HG03520 (cell line): Measurements from ENCODE around the gene BTN1A1.
A peak's percentile ranks its signal among the peaks of the same experiment; 100 is the strongest.
"Not testable (repeated sequence)": the region's sequence is repeated elsewhere in the genome, so short reads cannot be mapped to it uniquely, and the experiment has no call there.

Source experiments
- ATAC-seq: cut with Tn5 transposase; IDR thresholded peaks from one replicate; pipeline ENCODE4 v1.9.1; 2021; ENCODE audit warnings: mild to moderate bottlenecking, moderate library complexity; ENCODE audit not compliant: unreplicated experiment

The BTN1A1 gene, protein sequence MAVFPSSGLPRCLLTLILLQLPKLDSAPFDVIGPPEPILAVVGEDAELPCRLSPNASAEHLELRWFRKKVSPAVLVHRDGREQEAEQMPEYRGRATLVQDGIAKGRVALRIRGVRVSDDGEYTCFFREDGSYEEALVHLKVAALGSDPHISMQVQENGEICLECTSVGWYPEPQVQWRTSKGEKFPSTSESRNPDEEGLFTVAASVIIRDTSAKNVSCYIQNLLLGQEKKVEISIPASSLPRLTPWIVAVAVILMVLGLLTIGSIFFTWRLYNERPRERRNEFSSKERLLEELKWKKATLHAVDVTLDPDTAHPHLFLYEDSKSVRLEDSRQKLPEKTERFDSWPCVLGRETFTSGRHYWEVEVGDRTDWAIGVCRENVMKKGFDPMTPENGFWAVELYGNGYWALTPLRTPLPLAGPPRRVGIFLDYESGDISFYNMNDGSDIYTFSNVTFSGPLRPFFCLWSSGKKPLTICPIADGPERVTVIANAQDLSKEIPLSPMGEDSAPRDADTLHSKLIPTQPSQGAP

GRCh38 chr6:26500102-26500501, at the start of gene BTN1A1:
Gene BTN1A1, plus strand, starts transcription at chr6:26500303. Its CDS starts 984 bp downstream, at chr6:26501287.
- ATAC-seq = no peak

- ATAC-seq = no peak
Observed at GRCh38 chr6:26452631-26453235, 47.4 kb upstream of the BTN1A1 start.

GRCh38 chr6:26454631-26455030, 45.5 kb upstream of the BTN1A1 start:
- ATAC-seq = no peak

DNA sequence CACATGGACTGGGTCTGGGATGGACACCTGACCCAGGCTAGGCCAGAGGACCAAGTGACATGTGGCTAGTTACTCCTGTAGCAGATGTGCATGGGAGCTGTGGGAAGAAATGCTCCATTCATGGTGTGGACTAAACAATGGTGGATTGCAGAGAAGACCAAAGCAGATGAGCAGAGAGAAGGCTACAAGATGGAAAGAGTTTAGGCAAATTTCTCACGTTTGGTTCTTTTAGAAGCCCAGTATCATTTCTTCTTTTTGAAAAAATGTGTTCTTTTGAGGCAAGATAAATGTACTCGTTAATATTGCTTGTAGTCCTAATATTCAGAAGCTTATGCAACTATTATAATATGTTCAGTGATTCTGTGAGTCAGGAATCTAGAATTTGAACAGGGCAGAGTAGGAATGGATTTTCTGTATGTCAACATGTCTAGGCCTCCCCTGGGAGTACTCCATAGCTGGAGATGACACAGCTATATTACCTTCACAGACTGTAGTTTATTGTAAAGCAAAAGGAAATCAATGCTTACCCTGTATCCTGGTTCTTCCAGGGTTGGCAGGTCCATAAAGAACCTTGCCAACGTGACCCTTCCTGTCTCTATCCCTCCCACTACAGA, 44.6 kb upstream of the BTN1A1 start:
- ATAC-seq = no peak

- ATAC-seq = peak; percentile 16
Observed at GRCh38 chr6:26457264-26457805, 42.8 kb upstream of the BTN1A1 start.

DNA sequence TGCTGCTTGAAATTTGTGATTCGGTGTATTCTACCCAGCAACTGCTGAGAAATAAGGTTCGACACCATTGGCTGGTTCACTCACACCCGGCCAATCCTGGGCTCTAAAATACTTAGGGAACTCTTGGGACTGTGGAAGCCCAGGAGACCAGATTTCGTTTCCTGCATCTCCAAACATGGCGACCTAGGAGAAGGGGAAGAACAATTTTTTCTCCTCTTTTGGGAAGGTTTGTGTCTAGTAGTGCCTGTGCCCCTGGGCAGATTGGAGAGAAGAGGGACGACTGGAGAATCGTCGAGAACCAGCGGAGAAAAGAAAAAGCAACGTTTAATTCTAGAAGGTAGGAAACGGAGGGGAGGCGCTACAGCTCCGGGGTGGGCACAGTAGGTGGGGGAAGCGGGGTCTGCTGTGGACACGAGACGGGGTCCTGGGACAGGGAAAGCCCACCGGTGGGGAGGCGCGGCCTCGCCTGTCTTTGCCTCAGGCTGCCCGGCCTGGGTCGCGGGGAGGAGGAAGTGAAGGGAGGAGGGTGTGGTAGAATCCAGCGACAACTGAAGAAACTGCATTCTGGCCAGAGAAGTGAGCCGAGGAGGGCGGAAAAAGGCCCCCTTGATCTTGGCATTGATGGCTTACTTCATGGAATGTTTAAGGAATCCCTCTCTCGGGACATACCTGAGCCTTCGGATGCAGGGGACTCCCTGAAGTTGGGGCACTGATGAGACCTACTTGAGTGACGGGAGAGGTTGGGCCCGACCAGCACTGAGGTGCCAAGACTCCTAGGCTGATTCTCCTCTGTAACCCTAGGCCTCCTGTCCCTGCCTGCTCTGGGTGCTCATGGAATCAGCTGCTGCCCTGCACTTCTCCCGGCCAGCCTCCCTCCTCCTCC, 42.1 kb upstream of the BTN1A1 start, which contains the start of gene BTN2A1:
BTN2A1 (plus strand) TSS at position 150 of the 883 bp plus-strand sequence; CDS start at position 832, 682 bp downstream.
- peak; percentile 95 for ATAC-seq

GRCh38 chr6:26459023-26459810, 40.9 kb upstream of the BTN1A1 start:
- no peak for ATAC-seq

- not testable (repeated sequence) for ATAC-seq
Observed at GRCh38 chr6:26461353-26461752, 38.8 kb upstream of the BTN1A1 start.

DNA sequence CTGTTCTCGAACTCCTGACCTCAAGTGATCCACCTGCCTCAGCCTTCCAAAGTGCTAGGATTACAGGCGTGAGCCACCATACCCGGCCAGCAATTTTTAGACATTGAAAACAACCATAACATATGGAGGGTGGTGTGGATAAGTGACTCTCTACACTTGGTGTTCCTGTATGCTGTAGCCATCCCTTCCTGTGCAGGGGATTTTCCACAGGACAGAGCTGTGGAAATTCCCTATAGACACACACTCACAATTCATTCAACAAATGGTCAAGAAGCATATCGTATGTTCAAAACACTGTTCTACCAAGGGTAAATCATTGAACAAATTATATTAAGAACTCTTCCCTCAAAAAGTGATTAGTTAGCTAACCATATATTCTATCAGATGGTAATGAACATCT, 36.1 kb upstream of the BTN1A1 start:
- ATAC-seq = no peak

DNA sequence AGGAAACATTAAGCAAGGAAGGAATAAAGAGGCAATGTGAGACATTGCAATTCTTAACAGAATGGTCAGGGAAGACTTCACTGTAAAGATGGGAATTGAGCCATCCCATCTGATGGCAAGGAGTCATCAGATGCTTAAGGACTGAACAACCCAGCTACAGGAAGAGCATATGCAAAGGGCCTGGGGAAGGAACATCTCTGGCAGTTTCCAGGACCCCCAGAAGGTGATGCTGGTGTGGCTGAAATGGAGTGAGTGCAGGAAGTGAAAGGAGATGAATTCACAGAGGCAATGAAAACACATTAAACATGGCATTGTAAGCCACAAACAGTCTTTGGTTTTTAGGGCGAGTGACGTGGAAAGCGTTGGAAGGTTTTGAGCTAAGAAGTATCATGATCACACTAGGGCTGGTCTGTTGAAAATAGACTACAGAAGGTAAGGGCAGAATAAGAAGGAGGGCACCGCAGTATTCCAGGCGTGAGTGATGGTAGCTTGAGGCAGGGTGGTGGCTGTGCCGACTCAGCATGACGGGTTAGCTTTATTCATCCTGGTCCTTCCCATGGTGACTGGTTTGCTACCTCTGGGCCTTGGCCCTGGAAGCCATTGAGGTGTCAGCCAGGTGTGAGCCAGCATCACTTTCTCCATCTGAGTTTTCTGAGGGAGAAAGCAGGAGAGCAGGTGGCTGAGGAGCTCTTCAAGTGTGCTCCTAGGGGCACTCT, 35.5 kb upstream of the BTN1A1 start:
- ATAC-seq = no peak

GRCh38 chr6:26465776-26466175, 34.3 kb upstream of the BTN1A1 start:
- ATAC-seq = no peak

DNA sequence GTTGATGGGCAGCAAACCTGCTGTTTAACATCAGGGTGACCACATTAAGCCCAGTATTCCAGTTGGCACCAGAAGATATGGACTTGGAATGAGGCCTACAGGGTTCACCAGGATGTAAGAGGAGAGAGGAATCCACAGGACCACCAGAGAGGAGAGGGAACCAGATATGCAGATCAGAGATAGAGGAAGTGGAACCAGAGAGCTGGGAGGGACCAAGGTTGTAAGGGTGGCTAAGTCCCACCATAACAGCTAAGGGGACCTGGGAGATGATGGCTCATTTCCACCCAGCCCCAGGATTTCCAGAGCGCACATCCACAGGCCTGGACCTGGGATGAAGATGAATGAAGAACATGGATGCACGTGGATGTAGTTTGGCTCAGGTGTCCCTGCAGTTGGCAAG, 31.3 kb upstream of the BTN1A1 start:
- no peak for ATAC-seq

GRCh38 chr6:26470643-26471042, 29.5 kb upstream of the BTN1A1 start:
- no peak for ATAC-seq

DNA sequence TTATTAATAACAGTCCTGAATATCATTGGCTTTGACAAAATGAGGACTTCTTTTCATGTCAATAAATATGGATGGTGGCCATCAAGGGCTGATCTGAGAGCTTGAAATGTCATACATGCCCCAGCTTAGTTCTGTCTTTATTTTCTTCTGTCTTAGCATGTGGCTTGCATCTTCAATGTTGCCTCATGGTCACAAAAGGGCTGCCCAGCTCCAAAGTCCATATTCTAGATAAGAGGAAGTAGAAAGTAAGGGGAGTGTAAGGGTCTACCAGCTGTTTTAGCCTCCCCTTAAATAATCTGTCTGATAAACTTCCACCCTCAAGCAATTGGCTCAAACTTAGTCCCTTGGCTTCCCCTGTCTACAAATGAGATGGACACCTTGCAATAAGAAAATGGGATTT, 28.1 kb upstream of the BTN1A1 start:
- ATAC-seq = no peak

DNA sequence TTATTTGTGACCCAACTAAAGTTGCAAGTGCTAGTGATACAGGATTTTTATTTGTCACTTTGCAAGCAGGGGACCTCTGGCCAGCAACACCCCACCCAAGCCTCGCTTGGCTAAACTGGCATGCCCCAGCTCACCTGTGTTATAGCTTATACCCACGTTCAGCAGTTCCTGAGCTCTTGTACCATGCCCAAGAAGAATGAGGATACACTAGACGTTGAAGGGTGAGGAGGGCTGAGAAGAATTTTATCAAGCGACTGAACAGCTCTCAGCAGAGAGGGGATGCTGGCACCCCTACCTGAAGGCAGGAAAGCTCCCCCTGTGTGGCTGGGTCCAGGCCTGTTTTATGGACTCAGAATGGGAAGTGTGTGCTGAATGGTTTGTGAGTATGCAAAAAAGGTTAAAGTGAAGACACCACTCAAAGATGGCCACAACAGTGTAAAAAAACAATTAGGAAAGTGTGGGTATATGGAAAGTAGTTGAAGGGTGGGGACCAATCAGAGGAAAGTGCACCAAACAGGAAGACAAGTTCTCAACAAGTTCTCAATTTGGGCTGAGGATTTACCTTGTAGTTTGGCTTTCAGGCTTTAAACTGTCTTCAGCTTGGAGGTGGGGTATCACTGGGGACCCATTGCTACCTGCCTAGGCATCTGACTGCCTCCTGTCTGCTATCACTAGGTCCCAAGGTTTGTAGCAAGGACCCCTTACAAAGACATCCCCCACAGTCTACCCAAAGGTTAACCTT, 27.4 kb upstream of the BTN1A1 start:
- no peak for ATAC-seq

- no peak for ATAC-seq
Observed at GRCh38 chr6:26473429-26473757, 26.7 kb upstream of the BTN1A1 start.

DNA sequence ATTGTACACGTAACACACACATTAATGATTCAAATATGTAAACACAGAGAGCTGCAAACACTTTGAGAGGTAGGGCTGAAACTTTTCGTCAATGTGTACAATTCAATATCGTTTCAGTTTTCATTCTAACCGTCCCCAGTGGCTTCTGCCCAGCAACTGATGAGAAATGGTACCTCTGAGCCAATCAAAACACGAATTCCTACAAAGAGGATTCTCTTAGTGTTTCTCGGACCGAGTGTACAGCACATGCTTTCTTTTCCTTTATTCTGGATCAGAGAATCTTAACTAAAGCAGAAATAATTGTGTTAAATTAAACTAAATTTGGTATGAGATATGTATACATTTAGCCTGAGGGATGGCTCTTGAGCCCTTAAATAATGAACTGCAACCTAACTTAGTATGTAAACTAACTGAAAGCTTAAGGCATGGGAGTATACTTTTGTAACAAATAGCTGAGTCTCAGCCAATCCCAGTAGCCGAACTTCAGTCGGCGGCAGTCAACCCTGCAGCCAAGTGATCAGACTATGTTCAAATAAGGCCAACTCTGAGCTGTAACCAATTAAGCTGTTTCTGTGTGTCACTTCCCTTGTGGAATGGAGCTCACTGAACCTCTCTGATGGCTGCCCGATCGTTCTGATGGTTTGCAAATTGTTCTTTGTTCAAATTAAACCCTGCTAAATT, 26.2 kb upstream of the BTN1A1 start:
- peak; percentile 92 for ATAC-seq

DNA sequence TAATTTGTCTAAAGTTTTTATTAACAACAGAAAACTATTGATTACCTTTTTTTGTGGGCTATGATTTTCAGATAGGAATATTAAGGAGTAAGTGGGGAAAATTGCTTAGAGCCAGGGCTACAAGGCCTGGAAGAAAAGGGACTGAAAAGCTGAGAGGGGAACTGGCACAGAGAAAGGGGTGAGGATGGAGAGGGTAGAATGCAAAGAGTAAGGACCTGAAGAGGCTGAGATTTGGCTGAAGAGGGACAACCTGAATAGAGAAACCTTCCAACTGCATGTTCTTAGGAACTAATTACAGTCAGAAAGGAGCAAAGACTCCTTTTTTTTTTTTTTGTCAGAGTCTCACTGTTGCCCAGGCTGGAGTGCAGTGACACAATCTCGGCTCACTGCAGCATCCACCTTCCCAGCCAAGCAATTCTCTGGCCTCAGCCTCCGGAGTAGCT, 25.6 kb upstream of the BTN1A1 start:
- no peak for ATAC-seq
